PC-3 (cell line): ENCODE data around the gene SLC9A8. TPM values are rescaled to one million over a fixed set of nuclear protein-coding genes. Genes with fewer than 3 reads are reported as not detected.

Source experiments
- ATAC-seq: fragments of 200-7000 bp; cut with Tn5 transposase; 2 replicates; pipeline ENCODE4 v1.9.1; 2020; ENCODE audit warnings: mild to moderate bottlenecking, moderate library complexity
- BruUV-seq: library from RNA; stranded (reverse); fragments of 400-500 nt; replicated peaks from 2 replicates; lab custom pipeline; 2021; lab: Mats Ljungman, UMichigan
- CTCF ChIA-PET: fragments of 300-600 bp; sonication (Branson Sonifier 250); formaldehyde crosslinking; loops from one replicate; lab custom pipeline; 2022; ENCODE audit warnings: antibody characterized with exemption; lab: Charles Lee
- POLR2A ChIA-PET: fragments of 300-600 bp; sonication (Branson Sonifier 250); formaldehyde crosslinking; loops from one replicate; lab custom pipeline; 2022; ENCODE audit warnings: antibody characterized with exemption; ENCODE audit not compliant: unreplicated experiment; lab: Charles Lee
- DNase-seq: peaks from one replicate; pipeline ENCODE4 v3.0.0-alpha.2; 2015
- H2AFZ ChIP-seq: fragments of 300-600 bp; sonication (generic); 2 replicates; pipeline ENCODE4 v1.6.0; 2016; ENCODE audit warnings: antibody characterized with exemption, low read length
- H3F3A ChIP-seq: fragments of 300-600 bp; sonication (generic); one replicate; pipeline ENCODE4 v1.6.0; 2017; ENCODE audit warnings: antibody characterized with exemption, low read length, control low read depth, mild to moderate bottlenecking; ENCODE audit not compliant: unreplicated experiment
- H3K27ac ChIP-seq: fragments of 300-600 bp; sonication (generic); 2 replicates; pipeline ENCODE4 v1.5.1; 2016; ENCODE audit warnings: mild to moderate bottlenecking, low read length
- H3K27me3 ChIP-seq: fragments of 300-600 bp; sonication (generic); 2 replicates; pipeline ENCODE4 v1.6.1; 2016; ENCODE audit warnings: low read length, mixed read lengths
- H3K36me3 ChIP-seq: fragments of 300-600 bp; sonication (generic); 2 replicates; pipeline ENCODE4 v1.6.1; 2016; ENCODE audit warnings: low read depth, mixed run types, low read length, mixed read lengths
- H3K4me1 ChIP-seq: fragments of 300-600 bp; sonication (generic); 2 replicates; pipeline ENCODE4 v1.5.1; 2016; ENCODE audit warnings: low read length; ENCODE audit not compliant: insufficient read depth
- H3K4me2 ChIP-seq: fragments of 300-600 bp; sonication (generic); 2 replicates; pipeline ENCODE4 v1.6.0; 2016; ENCODE audit warnings: low read length
- H3K4me3 ChIP-seq: fragments of 300-600 bp; sonication (generic); 2 replicates; pipeline ENCODE4 v1.5.1; 2016; ENCODE audit warnings: mild to moderate bottlenecking, low read length, mixed read lengths
- H3K79me2 ChIP-seq: fragments of 300-600 bp; sonication (generic); 2 replicates; pipeline ENCODE4 v1.6.1; 2017; ENCODE audit warnings: low read length, mixed read lengths
- H3K9ac ChIP-seq: fragments of 300-600 bp; sonication (generic); 2 replicates; pipeline ENCODE4 v1.6.0; 2016; ENCODE audit warnings: mild to moderate bottlenecking, low read length
- H3K9me2 ChIP-seq: fragments of 300-600 bp; sonication (generic); replicated peaks from 2 replicates; pipeline ENCODE4 v1.6.1; 2016; ENCODE audit warnings: mixed run types, low read length, mixed read lengths
- H3K9me3 ChIP-seq: fragments of 300-600 bp; sonication (generic); 2 replicates; pipeline ENCODE4 v1.6.1; 2016; ENCODE audit warnings: low read length, mixed read lengths
- H4K20me1 ChIP-seq: fragments of 300-600 bp; sonication (generic); 2 replicates; pipeline ENCODE4 v1.6.1; 2016; ENCODE audit warnings: low read length, mixed read lengths
- CTCF ChIP-seq: fragments of 300-600 bp; sonication (generic); conservative IDR thresholded peaks from 2 replicates; pipeline ENCODE4 v1.5.1; 2017; ENCODE audit warnings: antibody characterized with exemption, low read depth, mild to moderate bottlenecking, low read length
- EZH2 ChIP-seq: fragments of 300-600 bp; sonication (generic); IDR thresholded peaks from one replicate; pipeline ENCODE4 v1.6.1; 2017; ENCODE audit warnings: antibody characterized with exemption, mild to moderate bottlenecking, low read length; ENCODE audit not compliant: unreplicated experiment
- EZH2phosphoT487 ChIP-seq: fragments of 300-600 bp; sonication (generic); IDR thresholded peaks from 2 replicates; pipeline ENCODE4 v1.6.1; 2018; ENCODE audit warnings: mild to moderate bottlenecking, antibody characterized with exemption, low read length, borderline replicate concordance
- intact Hi-C: fragments of 100-400 bp; cut with micrococcal nuclease; formaldehyde crosslinking; loops from 2 replicates; pipeline ENCODE4 v1.9.0; 2023
- total RNA-seq: library from RNA; depleted of rRNA; stranded (reverse); fragments of >200 nt; gene quantifications from 2 replicates; pipeline ENCODE4 v1.2.3, GENCODE V29; 2014

Gene SLC9A8
- total RNA-seq, 1 experiment from 2014 or later = 13.1 TPM

- H3K4me2 ChIP-seq = no peak overlapping the region
- no peaks in the 10 kb centered on the region for H3K4me1 ChIP-seq
- TF ChIP-seq EZH2phosphoT487 (no peak), EZH2 (no peak), CTCF (no peak)
- intact Hi-C loops = no loop called here
- no peaks in the 10 kb centered on the region for H4K20me1 ChIP-seq
- H3F3A ChIP-seq = no peaks in the 10 kb centered on the region
- H3K9me3 ChIP-seq = no peaks in the 10 kb centered on the region
- POLR2A ChIA-PET = no interaction called here
- peak overlapping the region; percentile 21; the same call in 1 of the 2 replicates for H2AFZ ChIP-seq
- H3K27me3 ChIP-seq = no peaks in the 10 kb centered on the region
- H3K9ac ChIP-seq = no peak overlapping the region
- ATAC-seq (no peak), DNase-seq (no peak)
- no peaks in the 10 kb centered on the region for H3K79me2 ChIP-seq
- no peaks in the 10 kb centered on the region for H3K9me2 ChIP-seq
- CTCF ChIA-PET = no interaction called here
- H3K36me3 ChIP-seq = no peaks in the 10 kb centered on the region
- H3K27ac ChIP-seq = no peak overlapping the region
- no TSS peak for BruUV-seq
- H3K4me3 ChIP-seq = no peak overlapping the region
These were observed 26.8 kb upstream of the SLC9A8 start for GRCh38 chr20:49785852-49786175.

- intact Hi-C loops = no loop called here
- no TSS peak for BruUV-seq
- ATAC-seq (no peak), DNase-seq (no peak)
- no peaks in the 10 kb centered on the region for H3K9me2 ChIP-seq
- H3K4me2 ChIP-seq = no peak overlapping the region
- H3K27ac ChIP-seq = no peak overlapping the region
- no peaks in the 10 kb centered on the region for H3K79me2 ChIP-seq
- CTCF ChIA-PET = no interaction called here
- no peak overlapping the region for H3K4me3 ChIP-seq
- no peaks in the 10 kb centered on the region for H3F3A ChIP-seq
- no peaks in the 10 kb centered on the region for H3K27me3 ChIP-seq
- H2AFZ ChIP-seq = peak overlapping the region; percentile 21; the same call in 1 of the 2 replicates
- H3K9ac ChIP-seq = no peak overlapping the region
- TF ChIP-seq CTCF (no peak), EZH2phosphoT487 (no peak), EZH2 (no peak)
- H3K9me3 ChIP-seq = no peaks in the 10 kb centered on the region
- H3K4me1 ChIP-seq = no peaks in the 10 kb centered on the region
- no peaks in the 10 kb centered on the region for H4K20me1 ChIP-seq
- POLR2A ChIA-PET = no interaction called here
- no peaks in the 10 kb centered on the region for H3K36me3 ChIP-seq
These were observed 26.4 kb upstream of the SLC9A8 start for GRCh38 chr20:49786196-49786595.

- no peak overlapping the region for H3K9ac ChIP-seq
- no peaks in the 10 kb centered on the region for H3K36me3 ChIP-seq
- no peak overlapping the region for H3K4me3 ChIP-seq
- H4K20me1 ChIP-seq = no peaks in the 10 kb centered on the region
- ChIA-PET CTCF (no interaction called here), POLR2A (no interaction called here)
- peak; percentile 63 for DNase-seq
- H3F3A ChIP-seq = no peaks in the 10 kb centered on the region
- no peak overlapping the region for H3K4me2 ChIP-seq
- no peaks in the 10 kb centered on the region for H3K27me3 ChIP-seq
- H2AFZ ChIP-seq = no peak overlapping the region
- no peak overlapping the region for H3K27ac ChIP-seq
- TF ChIP-seq CTCF = peak; percentile 52
- no peak for TF ChIP-seq EZH2phosphoT487
- H3K9me2 ChIP-seq = no peaks in the 10 kb centered on the region
- intact Hi-C loops = loop anchor here (1.0 kb wide), 1 partner anchor 176 kb away; no protein-coding TSS in a partner anchor
- H3K9me3 ChIP-seq = no peaks in the 10 kb centered on the region
- H3K79me2 ChIP-seq = no peaks in the 10 kb centered on the region
- BruUV-seq = no TSS peak
- H3K4me1 ChIP-seq = no peaks in the 10 kb centered on the region
- ATAC-seq = peak; percentile 57; the same call in 1 of the 2 replicates
These were observed 25.8 kb upstream of the SLC9A8 start for GRCh38 chr20:49786668-49787370.
